GM18499 (cell line): ENCODE data around the gene TTC21A.

Source experiments
- ATAC-seq: cut with Tn5 transposase; IDR thresholded peaks from one replicate; pipeline ENCODE4 v1.9.1; 2021; ENCODE audit warnings: moderate number of reproducible peaks; ENCODE audit not compliant: insufficient read depth, unreplicated experiment

TTC21A gene

DNA sequence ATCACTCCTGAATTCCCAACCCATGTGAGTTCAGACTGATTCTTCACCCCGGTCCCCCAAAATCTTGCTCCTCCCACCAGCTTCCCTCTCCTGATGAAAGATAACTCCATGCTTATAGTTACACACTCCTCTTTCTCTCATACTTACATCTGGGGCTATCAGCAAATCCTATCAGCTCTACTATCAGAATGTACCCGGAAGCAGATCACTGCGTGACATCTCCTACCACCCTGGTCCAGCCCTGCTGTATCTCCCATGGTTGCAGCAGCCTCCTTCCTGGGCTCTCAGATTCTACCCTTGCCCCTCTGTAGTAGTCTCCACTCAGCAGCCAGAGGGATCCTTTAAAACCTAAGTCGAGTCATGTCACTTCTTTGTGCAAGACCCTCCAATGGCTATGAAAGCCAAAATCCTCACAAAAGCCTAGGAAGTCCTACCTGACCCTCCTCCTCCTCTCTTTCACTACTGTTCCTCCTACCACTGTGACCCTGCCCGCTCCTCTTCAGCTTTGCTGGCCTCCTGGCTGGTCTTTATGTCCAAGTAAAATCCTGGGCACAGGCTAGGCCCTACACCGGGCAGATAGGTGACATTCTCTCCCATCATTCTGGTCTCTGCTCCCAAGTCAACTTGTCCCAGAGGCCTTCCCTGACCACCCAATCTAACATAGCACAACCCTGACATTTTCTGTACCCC is 68.7 kb downstream of the TTC21A start:
- ATAC-seq, result no peak

DNA sequence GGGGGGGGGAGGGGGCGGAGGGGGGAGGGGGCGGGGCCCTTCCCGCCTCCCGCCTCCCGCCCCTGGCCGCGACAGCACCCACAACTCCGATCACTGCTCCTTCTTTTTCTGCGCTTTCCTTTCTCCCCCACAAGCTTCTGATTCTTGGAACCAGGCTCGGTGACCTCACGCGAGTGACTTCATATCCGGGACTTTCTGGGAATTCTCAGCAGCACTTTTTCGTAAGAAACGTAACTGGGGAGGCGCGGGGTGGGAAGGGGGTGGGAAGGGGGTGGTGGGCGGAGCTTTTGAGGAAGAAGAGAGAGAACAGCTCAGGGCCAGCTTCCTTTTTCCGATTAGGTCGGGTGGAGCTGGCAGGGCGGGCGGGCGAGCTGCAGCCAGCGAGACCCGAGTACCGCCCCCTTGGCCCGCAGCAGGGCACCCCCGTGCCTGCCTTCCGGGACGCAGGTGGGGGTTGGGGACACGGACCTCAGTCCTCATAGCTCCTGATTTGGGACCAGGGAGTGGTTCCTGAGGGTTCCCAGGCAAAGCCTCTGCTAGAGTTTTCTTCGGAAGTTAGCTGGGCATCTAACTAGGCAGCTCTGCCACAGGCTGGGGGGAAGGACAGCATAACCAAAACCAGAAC is 70.3 kb downstream of the TTC21A start:
- no peak for ATAC-seq

DNA sequence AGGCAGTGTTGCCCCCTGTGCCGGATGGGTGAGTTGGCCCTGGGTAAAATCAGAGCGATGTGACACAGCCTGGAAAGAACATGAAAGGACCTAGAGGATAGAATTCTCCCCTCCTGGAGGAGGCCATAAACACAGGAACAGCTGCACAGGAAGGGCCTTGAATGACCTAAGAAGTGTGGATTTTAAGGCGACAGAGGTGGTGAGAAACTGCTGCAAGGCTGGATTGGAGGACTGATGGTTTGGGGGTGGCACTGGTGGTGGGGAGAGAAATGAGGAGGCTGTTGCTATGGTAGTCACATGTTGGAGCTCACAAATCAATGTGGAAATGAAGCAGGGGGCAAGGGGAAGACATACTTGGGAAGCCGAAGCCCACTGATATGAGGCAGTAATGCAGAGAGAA is 71.1 kb downstream of the TTC21A start:
- ATAC-seq, result no peak

DNA sequence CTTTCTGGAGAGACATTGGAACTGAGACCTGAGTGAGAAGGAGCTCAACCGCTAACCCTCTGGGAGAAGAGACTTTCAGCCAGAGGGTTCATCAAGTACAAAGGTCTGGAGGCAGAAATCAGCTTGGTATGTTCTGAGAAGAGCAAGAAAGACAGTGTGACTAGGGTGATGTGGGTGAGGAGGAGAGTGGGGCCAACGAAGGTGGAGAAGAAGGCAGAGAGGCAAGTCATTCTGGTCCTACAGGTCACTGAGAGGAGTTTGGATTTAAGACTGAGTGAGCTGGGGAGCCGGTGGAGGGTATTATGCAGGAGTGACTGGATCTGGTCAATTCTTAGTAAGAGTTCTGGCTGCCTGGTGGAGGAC is 72.7 kb downstream of the TTC21A start:
- no peak for ATAC-seq

DNA sequence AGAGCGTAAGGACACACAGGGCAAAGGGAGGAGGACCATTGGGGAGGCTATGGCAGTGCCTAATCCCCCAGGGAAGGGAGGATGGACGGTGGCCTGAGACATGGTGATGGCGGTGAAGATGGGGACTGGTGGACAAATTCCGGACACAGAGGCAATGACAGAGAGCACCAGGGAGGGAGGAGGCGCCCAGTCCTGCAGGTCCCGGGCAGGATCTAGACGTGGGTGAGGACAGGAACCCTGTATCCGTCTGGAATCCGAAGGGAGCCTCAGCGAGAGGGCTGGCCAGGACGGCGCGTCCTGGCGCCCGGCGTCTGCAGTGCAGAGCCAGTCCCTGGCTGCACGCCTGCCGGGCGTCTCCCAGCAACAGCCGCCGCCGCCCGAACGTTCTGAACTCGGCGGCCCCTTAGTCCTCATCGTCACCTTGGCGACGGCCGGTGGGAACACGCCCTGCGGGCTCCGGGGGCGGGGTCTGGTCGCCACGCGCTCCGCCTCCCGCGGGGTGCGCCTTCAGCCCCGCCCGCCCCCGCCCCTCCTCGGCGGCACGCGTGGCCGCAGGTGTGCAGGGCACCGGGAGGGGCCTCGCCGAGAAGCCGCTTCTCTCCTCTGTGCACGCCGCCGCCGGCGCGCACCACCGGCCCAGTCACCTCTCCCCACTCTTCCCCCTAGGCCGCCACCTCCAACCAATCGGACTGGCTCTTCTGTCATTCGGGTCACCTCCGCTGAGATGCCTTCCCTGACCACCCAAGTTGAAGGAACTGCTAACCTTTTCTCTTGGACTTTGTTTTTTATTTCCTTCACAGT is 73.3 kb downstream of the TTC21A start:
- peak; percentile 90 for ATAC-seq

DNA sequence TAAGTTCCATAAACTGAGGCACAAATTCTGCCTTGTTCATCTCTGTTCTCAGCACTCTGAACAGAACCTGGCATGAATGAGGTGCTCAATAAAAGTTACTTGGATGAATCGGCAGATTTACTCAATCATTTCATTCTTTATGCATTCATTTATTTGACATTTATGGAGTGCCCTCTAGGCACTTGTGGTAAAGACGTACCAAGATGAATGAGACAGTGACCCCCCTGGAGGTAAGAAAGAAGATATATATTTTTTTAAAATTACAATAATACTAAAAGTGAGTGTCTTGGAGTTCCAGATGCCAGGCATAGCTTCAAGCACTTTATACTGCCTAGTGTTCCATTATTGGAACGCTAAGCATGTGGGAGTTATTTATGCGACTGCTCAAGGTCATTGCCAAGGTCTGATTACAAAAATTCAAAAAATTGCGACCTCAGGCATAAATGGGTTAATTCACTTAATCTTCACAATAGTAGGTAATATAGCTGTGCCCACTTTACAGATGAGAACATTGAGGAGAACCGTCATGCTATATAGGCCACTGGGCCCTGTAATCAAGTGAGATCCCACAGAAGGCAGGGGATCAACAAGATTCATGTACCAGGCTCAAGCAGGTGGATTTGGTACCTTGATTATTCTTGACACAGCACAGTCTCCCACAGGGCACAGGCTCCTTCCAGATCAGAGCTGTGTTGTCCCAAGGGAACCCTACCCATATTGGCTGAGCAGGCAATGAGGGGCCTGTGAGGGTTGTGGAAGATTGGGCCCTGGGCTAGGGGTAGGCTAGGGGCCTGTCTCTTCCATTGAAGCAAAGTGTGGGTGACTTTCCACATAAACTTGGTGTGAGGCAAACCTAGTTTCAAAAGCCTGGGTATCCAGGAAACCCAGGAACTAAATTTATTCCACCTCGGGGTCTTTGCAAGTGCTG is 74.2 kb downstream of the TTC21A start:
- no peak for ATAC-seq

DNA sequence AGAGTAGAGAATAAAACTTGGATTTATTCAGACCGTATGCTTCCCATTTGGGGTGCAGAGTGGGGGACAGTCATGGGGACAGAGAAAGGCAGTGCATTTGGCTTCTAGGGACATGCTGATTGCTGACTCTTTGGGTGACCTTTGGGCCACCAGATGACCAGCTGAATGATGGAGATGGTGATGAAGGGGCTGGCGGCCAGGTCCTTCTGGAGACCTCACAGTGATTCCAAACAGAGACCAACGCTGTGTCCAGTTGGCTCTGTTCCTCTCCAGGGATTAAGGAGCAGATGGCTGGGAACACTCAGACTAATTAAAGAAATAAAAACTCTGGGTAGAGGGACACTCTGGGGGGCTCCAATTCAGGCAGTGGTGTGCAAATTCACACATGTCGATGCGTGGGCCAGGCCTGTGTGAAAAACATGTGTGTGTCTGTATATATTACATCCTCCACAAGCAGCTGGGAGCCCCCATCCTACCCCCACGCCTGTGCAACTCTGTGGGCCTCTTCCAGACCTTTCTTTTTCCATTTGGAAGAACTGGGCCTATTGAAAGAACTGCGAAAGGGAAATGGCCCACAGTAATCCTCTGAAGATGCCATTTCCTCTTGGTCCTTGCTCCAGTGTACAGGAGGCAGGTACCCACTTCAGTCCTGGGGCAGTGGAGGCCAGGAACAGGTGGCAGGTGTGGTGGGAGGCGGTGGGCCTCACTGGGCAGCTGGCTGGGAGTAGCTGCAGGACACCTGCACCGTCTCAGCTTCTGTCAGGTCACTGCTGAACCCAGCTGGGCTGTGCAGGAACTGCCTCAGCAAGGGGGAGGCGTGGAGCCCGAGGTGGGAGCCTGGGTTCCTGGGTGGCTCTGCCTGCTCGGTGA is 76.0 kb downstream of the TTC21A start:
- no peak for ATAC-seq

DNA sequence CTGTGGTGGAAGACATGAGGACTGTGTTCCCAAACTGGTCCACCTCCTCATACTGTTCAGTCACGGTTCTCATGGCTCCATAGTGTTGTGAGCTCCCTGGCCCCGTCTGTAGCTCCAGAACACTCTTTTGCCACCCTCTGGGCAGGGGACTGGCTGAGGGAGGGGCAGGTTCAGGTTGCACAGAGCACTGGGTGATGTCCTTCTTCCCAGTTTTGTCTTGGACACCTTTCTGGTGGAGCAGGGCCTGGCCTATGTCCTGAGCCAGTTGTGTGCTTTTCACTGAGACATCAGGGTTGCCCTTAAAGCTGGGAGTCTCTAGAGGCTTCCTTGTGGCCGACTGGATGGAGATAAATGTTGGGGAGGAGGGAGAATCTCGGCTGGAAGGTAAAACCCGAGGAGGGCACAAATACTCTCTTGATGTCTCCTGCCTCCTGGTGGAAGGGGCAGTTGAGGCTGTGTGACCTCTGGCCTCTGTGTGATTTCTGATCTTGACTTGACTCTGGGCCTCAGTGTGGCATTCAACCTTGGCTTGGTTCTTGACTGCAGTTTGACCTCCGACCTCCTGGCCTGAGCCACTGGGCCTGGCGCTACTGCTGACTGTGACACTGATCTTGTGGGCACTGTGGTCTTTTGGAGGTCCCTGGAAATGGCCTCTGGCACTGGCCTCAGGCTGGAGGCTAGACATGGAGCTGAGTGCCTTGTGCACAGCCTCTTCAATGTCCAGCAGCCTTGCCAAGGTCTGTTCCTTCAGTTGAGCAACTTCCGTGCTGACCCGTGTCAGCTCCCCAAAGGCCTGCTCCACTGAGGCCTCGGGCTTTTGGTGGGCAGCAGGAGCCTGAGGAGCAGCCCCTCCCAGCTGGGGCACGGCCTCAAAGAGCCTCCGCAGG is 76.8 kb downstream of the TTC21A start:
- ATAC-seq, result no peak

DNA sequence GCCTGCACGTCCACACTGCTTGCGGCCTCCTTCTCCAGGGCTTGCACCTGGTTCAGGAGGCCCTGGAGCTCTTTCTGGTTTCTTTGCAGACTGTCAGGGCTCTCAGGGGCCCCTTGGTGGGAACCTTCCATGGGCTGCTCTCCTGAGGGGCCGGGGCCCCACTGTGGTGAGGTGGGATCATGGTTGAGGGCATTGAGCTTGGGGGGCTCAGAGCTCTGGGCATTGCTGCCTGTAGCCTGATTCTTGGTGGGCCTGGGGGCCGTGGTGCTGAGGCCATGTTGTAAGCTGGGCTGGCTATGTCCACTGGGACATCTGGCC is 77.4 kb downstream of the TTC21A start:
- no peak for ATAC-seq

DNA sequence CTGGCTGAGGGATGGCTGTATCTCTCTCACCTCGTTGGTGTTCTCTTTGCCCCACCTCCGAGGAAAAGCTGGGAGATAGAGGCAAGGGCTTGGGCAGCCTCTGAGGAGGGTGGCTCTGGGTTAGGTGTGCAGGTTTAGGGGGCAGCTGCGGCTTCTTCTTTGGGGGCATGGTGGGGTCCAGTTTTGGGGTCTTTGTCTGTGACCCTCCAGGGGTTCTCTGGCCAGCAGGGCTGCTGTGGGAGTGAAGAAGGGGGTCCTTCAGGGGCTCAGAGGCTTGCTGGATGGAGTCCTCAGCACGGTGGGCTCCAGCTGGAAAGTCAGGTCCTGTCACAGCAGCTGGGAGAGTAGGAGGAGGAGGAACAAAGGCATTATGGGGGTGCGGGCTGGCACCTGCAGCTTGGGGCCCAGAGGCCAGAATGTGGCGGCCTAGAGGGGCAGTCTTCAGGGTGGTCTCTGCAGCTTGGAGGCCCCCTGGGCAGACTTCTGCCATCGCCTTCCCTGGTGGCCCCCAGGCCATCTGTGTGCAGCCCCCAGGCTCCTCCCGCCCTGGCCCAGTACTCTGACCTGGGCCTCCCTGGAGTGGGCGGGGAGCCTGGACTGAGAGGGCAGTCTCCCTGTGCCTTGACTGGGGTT is 78.0 kb downstream of the TTC21A start:
- no peak for ATAC-seq

DNA sequence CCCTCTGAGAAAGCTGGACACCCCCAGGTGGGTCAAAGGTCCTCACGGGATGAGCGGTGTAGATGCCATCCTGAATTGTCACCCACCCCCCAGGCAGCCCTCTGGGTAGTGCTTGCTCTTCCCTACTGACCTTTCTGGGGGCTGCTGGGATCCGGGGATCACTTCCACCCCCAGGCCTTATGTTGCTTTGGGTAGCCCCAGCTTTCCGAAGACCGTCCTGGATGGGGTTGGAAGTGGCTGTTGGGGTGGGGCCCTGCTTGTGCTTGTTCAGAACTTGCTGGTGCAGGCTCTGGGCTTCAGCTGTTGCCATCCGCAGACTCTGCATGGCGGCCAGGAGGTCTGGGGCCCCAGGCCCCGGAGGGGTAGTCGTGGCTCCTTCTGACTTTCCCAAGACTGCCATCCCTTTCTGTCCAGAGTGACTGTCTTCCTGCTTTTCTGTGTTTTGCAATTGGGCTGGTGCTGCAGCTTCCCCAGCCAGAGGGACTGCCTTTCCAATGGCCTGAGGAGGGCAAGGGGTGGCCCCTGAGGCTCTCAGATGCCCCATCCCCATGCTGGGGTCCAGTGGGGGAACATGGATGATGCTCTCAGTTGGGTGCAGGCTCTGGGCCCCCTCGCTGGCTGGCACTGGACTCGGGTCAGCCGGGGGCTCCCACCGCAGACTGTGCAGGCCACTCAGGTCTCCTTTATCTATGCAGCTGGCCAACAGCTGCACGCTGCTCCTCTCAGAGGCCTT is 78.6 kb downstream of the TTC21A start:
- no peak for ATAC-seq

DNA sequence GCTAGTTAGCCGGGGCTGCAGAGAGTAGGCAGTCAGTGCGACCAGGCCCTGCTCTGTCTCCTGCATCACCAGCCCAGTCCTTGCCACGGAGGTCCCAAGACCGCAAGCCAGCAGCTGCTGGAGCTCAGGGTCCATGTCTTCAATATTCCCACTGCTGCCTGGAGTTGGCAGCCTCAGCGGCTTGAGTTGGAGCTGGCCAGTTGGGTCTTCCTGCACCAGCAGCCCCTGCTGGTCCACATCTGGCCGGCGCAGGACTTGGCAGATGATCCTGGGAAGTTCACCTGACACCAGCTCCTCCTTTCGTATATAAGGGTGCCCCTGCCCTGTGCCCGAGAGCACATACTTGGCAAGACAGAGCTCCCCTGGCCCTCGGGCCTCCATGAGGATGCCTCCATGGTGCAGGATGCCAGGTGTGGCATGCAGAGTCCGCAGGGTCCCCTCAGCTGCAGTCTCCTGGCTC is 79.2 kb downstream of the TTC21A start:
- no peak for ATAC-seq

DNA sequence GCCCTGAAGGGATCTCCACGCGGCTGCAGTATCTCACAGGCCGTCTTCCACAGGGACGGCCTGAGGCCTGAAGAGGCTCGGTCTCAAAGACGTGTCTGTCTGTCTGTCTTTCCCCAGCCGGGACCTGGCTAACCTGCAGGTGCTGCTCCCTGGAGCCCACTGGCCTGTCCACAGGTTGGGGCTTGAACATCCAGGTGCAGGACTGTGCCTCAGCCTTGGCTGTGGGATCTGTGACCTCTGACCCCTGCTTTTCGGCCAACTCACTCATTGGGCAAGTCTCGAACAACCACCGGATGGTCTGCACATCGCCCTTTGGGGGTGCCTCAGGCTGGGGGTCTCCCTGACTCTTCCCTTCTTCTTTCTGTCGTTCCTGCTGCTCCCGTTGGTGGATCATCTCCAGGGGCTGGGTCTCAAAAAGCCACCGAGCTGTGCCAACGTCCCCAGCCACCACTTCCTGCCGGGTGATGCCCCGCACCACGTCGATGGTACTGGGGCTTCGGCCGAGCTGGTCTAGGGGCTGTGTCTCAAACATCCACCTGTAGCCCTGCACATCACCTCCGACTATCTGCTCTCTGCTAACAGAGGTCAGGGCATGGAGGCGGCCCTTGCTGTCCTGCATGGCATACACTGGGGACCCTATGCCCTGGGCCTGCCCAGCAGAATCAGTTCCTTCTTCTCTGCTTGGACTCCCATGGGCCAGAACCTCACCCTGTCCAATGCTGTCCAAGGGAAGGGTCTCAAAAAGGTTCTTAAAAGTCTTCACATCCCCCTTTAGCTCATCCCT is 80.1 kb downstream of the TTC21A start:
- ATAC-seq, result no peak
